AML-193 (cell line): ENCODE results near the gene SPHK1.

Experiments used
- DNase-seq, 2 experiments: peaks; one replicate each; lab custom pipeline; 2025; lab: John Stamatoyannopoulos, UW

SPHK1 gene

DNA sequence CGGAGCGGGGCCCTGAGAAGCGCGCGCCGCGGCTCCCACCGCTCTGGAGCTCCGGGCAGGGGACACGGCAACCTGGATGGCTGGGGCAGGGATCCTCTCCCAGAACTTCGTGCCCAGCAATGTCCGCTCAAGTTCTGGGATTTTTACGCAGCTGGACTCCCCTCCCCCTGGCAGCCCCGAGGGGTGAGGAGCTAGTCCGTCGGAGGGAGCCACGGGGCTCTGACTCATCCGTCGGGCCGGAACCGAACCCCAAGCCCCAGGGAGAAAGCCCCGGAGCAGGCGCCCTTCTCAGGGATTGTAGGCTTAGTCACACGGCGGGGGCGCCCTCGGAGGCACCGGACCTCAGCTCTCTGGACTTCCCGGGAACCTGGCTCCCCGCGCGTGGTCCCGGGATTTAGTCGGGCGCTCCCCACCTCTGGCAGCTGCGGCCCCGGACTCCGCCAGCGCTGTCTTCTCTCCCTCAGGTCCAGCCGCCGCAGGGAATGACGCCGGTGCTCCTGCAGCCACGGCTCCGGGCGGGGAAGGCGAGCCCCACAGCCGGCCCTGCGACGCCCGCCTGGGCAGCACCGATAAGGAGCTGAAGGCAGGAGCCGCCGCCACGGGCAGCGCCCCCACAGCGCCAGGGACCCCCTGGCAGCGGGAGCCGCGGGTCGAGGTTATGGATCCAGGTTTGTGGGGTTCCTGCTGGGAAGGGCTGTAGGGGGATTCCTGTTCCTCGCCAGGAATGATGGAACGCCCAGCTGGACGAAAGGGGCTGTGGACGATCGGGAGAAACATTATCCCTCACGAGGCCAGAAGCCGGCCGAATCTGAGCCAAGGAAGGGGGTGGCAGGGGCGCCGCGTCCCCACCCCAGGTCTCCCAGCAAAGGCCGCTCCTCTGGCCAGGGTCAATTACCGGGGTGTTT, 830 bp downstream of the SPHK1 start:
- DNase-seq: no peak

GRCh38 chr17:76385892-76386786, 1.7 kb downstream of the SPHK1 start:
- DNase-seq: peak; percentile 89 to 93

DNA sequence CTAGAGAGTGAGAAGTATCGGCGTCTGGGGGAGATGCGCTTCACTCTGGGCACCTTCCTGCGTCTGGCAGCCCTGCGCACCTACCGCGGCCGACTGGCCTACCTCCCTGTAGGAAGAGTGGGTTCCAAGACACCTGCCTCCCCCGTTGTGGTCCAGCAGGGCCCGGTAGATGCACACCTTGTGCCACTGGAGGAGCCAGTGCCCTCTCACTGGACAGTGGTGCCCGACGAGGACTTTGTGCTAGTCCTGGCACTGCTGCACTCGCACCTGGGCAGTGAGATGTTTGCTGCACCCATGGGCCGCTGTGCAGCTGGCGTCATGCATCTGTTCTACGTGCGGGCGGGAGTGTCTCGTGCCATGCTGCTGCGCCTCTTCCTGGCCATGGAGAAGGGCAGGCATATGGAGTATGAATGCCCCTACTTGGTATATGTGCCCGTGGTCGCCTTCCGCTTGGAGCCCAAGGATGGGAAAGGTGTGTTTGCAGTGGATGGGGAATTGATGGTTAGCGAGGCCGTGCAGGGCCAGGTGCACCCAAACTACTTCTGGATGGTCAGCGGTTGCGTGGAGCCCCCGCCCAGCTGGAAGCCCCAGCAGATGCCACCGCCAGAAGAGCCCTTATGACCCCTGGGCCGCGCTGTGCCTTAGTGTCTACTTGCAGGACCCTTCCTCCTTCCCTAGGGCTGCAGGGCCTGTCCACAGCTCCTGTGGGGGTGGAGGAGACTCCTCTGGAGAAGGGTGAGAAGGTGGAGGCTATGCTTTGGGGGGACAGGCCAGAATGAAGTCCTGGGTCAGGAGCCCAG, 2.8 kb downstream of the SPHK1 start:
- no peak for DNase-seq

- no peak for DNase-seq
Measured at GRCh38 chr17:76388966-76389888, 4.8 kb downstream of the SPHK1 start.

- no peak for DNase-seq
Measured at GRCh38 chr17:76390003-76390421, 5.6 kb downstream of the SPHK1 start.

- no peak for DNase-seq
Measured at GRCh38 chr17:76391200-76391715, 6.8 kb downstream of the SPHK1 start.

DNA sequence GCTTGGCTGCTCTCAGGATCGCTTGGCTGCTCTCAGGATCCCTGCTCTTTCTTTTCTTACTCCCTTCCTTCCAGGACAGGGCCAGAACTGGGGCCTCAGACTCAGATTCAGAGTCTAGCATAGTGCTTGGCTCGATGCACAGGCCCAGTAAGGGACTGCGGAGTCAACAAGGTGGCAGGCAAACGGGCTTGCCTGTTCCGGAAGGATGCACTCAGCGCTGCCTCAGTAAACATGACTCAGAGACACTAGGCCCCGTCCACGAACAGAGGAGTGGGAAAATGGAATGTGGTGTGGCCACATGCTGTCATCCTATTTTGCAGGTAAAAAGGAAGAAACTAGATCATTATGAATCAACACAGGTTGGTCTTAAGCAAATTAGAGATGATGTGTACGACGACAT, 9.8 kb downstream of the SPHK1 start:
- no peak for DNase-seq

GRCh38 chr17:76395980-76396379, 11.6 kb downstream of the SPHK1 start:
- no peak for DNase-seq

DNA sequence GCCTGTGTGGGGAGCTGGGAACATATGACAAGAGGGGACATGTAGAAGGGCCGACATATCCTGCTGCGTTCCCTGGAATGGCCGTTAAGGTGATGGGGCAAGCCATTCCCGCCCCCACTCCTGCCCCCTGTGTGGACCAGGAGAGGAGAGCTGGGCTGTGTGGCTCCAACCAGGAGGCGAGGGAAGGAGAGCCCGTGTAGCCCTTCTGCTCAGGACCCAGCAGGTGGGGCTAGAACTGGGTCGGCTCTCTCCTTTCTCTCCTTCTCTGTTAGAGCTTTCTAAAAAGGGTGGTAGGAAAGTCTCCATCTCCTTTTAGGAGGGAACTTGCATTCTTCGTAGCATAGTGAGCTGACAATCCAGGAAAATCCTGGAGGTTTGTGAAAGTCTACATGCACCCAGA, 12.8 kb downstream of the SPHK1 start:
- DNase-seq: no peak

- peak; percentile 67 to 83 for DNase-seq
Measured at GRCh38 chr17:76397687-76398522, 13.5 kb downstream of the SPHK1 start.

GRCh38 chr17:76398523-76399174, 14.2 kb downstream of the SPHK1 start:
- DNase-seq: no peak

DNA sequence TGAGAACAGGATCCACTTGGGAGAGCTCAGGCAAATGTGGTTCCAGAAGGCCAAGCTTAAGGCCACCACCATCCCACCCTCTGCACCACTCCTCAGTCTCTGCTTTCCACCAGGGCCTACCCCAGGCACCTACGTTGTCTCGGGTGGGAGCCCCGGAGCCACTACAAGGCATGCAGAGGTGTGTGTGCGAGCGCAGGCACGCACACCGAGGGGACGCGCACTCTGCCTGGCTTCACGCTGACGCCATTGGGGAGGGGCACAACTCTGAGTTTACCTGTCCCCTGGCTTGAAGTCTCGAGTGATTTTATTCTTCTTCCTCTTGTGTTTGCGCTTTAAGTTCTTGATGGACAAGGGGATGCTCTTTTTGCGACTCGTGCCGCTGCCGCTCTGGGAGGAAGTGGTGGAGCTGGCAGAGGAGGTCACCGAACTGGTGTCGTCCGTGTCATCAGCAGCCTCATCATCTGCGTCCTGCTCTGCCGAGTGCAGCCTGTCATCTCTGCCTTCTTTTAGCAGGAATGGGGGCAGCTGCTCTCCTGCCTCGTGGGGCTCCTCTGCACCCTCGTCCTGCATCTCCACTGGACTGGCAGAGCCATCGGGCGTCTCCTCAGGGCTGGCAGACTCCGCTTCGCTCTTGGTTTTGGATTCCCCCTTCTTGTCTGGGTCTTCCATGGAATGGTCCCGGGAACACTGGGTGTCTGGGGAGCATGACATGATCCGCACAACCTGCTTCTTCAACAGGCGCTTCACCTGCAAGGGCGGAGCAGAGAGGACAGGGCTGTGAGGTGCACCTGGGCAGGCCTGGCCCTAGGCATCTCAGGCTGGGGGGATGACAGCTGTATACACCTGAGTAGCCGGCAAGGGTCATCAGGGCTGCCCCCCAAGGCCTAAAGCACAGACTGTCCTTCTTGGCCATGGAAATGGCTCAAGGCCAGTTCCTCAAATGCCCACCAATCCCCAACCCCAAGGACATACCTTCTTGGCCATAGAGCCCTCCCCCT, 15.1 kb downstream of the SPHK1 start:
- DNase-seq: no peak

DNA sequence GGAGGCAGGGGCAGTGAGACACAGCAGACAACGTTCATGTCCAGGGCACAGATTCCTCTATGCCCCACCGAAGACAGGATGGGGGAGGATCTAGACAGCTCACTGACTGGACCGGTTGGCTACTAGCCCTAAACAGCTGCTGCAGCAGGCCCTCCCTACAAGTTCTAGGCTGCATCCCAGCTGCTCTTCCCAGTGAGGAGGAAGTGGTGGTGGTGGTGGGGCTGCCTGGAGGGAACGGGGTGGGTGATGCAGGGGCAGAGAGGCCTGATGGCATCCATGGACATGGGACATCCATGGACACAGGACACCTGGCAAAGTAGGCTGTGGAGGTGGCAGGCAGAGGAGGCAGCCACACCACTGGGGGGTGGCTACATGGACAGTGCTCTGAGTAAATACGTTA, 18.3 kb downstream of the SPHK1 start:
- no peak for DNase-seq

DNA sequence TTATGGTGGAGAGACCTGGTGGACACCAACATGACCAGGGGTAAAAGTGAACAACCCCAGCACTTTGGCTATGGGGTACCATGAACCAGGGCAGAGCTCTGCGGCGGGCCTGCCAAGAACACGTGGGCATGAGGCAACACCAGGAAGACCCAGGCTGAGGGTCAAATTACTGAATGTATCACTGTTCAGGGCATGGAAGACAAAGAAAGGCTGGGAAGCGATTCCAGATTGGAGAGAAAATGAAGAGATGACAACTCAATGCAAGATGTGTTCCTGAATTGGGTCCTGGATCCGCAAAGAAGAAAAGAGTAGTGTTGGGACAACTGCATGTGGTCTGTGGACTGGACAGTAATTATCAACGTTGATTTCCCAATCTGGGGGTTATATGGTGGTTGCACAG, 19.8 kb downstream of the SPHK1 start:
- no peak for DNase-seq

DNA sequence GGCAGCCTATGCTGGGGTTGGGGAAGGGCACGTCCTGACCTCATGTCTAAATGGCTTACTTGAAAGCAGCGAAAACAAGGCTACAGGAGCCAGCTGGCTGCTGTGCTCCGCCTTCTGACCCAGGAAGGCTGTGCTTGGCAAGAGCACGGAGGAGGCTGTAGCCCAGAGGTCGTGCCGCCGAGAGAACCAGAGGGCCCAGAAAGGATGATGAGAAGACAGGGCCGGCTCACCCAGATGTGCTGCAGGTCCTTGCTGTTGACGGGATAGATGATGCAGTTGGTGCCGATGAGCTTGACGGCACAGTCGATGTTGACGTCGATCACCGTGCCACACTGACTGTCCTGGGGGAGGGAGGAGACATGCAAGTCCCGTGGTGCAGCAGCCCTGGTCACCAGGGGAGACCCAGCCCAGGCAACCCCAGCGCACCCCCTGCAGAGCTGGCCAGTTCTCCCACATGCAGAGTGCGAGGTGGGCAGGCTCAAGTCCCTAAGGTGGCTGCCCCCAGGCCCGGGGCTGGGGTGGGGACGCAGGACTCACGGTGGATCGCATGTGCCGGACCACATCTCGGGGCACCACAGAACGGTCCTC, 20.7 kb downstream of the SPHK1 start:
- no peak for DNase-seq

- no peak for DNase-seq
Measured at GRCh38 chr17:76405607-76405966, 21.2 kb downstream of the SPHK1 start.

DNA sequence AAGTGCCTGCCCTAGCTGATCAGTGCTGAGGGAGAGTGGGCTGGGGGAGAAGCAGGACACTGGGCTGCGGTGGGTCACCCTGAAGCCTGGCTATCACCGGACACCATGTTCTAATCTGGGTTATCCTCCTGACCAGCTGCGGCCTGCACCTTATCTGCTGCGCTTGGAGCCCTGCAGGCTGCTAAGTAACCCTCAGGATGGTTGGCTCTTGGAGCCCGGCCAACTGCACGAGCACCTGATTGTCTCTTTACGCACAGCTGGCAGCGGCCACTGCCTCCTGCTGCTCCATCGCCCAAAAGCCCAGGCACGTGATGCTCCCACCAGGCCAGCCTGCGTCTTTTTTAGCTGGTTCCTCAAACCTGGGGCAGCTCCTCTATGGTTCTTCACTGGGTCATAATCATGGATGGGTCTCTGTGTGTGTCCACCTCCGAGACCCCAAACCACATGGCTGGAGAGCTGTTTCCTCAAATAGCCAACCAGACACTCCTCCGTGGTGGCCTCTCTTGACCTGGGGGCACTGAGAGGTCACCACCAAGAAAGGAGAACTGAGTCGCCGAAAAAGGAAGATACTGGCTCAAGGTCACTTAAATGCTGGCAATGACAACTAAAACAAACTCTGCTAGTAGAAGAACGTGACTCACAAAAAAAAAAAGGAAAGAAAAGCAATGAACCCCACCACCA, 21.7 kb downstream of the SPHK1 start:
- no peak for DNase-seq
